ENCODE measurements around the gene TMEM165. TPM values are rescaled to one million over a fixed set of nuclear protein-coding genes. Genes with fewer than 3 reads are reported as not detected.

Gene TMEM165
- total and polyA plus RNA-seq, 2 donors from 2014 or later = 43.2 to 114 TPM

DNA sequence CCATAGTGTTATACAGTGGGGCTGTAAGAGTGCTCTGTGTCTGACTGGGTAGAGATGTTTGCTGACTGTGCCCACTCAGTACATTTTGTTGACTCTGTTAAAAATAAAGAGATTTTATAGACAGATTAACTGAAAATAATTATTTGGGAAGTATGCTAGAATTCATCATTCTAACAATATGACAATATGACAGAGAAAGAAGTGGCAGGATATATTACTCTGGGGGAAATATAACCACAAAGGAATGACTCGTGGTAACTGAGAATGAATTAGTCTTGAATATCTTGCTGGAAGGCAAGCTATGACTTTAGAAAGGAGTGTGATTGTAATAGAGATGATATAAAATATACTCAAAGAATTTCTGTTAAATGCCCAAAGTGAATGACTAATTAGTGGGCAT, 46.8 kb downstream of the TMEM165 start:
- Histone ChIP-seq H3K4me1 (ENCODE audit: control insufficient read depth in 2 of 3, insufficient read depth in 2 of 3, low read depth in 1 of 3, low read length in 3 of 3) (no peaks in the 10 kb centered on the region), H3K9me3 (ENCODE audit: control insufficient read depth in 2 of 3, insufficient read depth in 1 of 3, low read length in 3 of 3) (no peaks in the 10 kb centered on the region), H3K36me3 (ENCODE audit: control insufficient read depth in 2 of 3, insufficient read depth in 3 of 3, low read length in 3 of 3) (peaks cover 7 to 14% (median 8%) of the 10 kb centered on the region in 3 donors), H3K27me3 (ENCODE audit: control insufficient read depth, insufficient read depth, low read length) (no peaks in the 10 kb centered on the region), H3K9ac (ENCODE audit: low read length in 3 of 3) (no peak overlapping the region), H3K4me3 (ENCODE audit: low read length in 3 of 3) (no peak overlapping the region), H3K27ac (ENCODE audit: low read depth in 2 of 2, low read length in 2 of 2) (no peak overlapping the region)
- intact Hi-C loops (cut with DNase I) = no loop called here
- no peak for TF ChIP-seq CTCF (IDR thresholded peaks at IDR 0.05; ENCODE audit: borderline replicate concordance, extremely low read depth, insufficient read depth)
- FAIRE-seq = no peak
- DNase-seq = no peak

DNA sequence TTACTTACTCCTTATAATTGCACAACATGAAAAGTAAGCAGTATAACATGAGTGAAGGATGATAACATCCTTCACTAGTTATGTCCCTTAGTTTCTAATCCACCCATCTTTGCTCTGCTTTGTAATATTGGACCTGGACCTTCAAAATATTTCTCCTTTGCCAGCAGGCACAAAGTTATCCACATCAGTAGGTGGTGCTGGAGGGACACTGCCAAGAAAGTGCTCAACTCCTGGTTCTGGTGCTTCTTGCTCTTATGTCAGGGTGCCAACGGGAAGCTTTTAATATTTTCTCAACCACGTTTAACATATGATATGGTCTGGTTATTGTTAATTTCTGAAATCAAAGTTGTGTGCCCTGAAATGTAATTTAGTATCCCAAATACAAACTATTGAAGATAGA, 49.1 kb downstream of the TMEM165 start:
- intact Hi-C loops (cut with DNase I) = no loop called here
- no peaks in the 10 kb centered on the region for H3K4me1 ChIP-seq (ENCODE audit: control insufficient read depth in 2 of 3, insufficient read depth in 2 of 3, low read depth in 1 of 3, low read length in 3 of 3)
- DNase-seq = peak in 2 of 5 donors; percentile 8 to 12
- no peak overlapping the region for H3K27ac ChIP-seq (ENCODE audit: low read depth in 2 of 2, low read length in 2 of 2)
- peak; percentile 67 for FAIRE-seq
- H3K36me3 ChIP-seq (ENCODE audit: control insufficient read depth in 2 of 3, insufficient read depth in 3 of 3, low read length in 3 of 3) = peaks cover 8 to 10% (median 9%) of the 10 kb centered on the region in 3 donors
- H3K27me3 ChIP-seq (ENCODE audit: control insufficient read depth, insufficient read depth, low read length) = no peaks in the 10 kb centered on the region
- TF ChIP-seq CTCF (IDR thresholded peaks at IDR 0.05; ENCODE audit: borderline replicate concordance, extremely low read depth, insufficient read depth) = peak; percentile 19
- H3K4me3 ChIP-seq (ENCODE audit: low read length in 3 of 3) = no peak overlapping the region
- no peaks in the 10 kb centered on the region for H3K9me3 ChIP-seq (ENCODE audit: control insufficient read depth in 2 of 3, insufficient read depth in 1 of 3, low read length in 3 of 3)
- no peak overlapping the region for H3K9ac ChIP-seq (ENCODE audit: low read length in 3 of 3)

DNA sequence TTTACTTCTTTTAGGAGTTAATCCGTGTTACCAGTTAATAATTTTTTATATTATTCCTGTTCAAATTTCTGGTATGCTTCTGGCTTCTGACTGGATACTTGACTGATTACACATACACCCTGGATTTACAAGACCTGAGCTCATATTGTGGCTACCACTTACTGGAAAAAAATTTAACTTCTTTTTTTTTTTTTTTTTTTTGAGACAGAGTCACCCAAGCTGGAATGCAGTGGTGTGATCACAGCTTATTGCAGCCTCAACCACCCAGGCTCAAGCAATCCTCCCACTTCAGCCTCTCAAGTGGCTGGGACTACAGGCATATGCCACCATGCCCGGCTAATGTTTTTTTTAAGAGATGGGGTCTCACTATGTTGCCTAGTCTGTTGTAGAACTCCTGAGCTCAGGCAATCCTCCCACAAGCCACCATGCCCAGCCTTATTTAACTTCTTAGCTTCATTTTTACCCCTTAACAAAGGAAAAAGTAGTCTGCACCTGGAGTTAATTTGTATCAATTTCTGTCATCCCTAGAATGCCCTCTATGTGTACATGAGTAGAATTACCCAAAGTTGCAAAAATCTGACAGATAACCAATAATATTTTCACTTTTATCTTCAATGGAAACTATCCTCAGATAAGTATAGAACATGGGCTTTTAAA, 50.3 kb downstream of the TMEM165 start:
- Histone ChIP-seq H3K9ac (ENCODE audit: low read length in 3 of 3) (no peak overlapping the region), H3K27ac (ENCODE audit: low read depth in 2 of 2, low read length in 2 of 2) (no peak overlapping the region), H3K9me3 (ENCODE audit: control insufficient read depth in 2 of 3, insufficient read depth in 1 of 3, low read length in 3 of 3) (no peaks in the 10 kb centered on the region), H3K4me3 (ENCODE audit: low read length in 3 of 3) (no peak overlapping the region), H3K27me3 (ENCODE audit: control insufficient read depth, insufficient read depth, low read length) (no peaks in the 10 kb centered on the region), H3K4me1 (ENCODE audit: control insufficient read depth in 2 of 3, insufficient read depth in 2 of 3, low read depth in 1 of 3, low read length in 3 of 3) (no peaks in the 10 kb centered on the region), H3K36me3 (ENCODE audit: control insufficient read depth in 2 of 3, insufficient read depth in 3 of 3, low read length in 3 of 3) (peaks cover 5 to 9% (median 9%) of the 10 kb centered on the region in 3 donors)
- TF ChIP-seq CTCF (IDR thresholded peaks at IDR 0.05; ENCODE audit: borderline replicate concordance, extremely low read depth, insufficient read depth) = no peak
- no peak for DNase-seq
- intact Hi-C loops (cut with DNase I) = no loop called here
- no peak for FAIRE-seq

DNA sequence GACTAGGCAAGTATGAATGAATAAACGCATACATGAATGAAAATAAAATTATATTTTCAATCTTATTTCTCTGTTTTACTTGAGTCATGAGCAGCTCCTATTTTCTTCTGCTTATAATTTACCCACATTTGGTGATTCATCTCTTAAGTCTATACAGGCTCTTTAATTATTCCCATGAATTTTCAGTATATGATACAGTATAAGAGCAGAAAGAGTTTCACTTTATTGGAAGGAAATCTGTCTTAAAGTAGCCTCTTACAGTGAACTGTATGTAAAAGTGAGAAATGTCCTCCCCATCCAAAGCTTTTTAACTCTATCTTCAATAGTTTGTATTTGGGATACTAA, 50.8 kb downstream of the TMEM165 start:
- FAIRE-seq = peak; percentile 46
- H3K27me3 ChIP-seq (ENCODE audit: control insufficient read depth, insufficient read depth, low read length) = no peaks in the 10 kb centered on the region
- H3K27ac ChIP-seq (ENCODE audit: low read depth in 2 of 2, low read length in 2 of 2) = no peak overlapping the region
- H3K9ac ChIP-seq (ENCODE audit: low read length in 3 of 3) = no peak overlapping the region
- H3K4me1 ChIP-seq (ENCODE audit: control insufficient read depth in 2 of 3, insufficient read depth in 2 of 3, low read depth in 1 of 3, low read length in 3 of 3) = no peaks in the 10 kb centered on the region
- no peak for TF ChIP-seq CTCF (IDR thresholded peaks at IDR 0.05; ENCODE audit: borderline replicate concordance, extremely low read depth, insufficient read depth)
- no peak for DNase-seq
- intact Hi-C loops (cut with DNase I) = no loop called here
- H3K36me3 ChIP-seq (ENCODE audit: control insufficient read depth in 2 of 3, insufficient read depth in 3 of 3, low read length in 3 of 3) = peaks cover 0 to 6% (median 6%) of the 10 kb centered on the region in 3 donors
- no peak overlapping the region for H3K4me3 ChIP-seq (ENCODE audit: low read length in 3 of 3)
- H3K9me3 ChIP-seq (ENCODE audit: control insufficient read depth in 2 of 3, insufficient read depth in 1 of 3, low read length in 3 of 3) = no peaks in the 10 kb centered on the region
